ENCODE results near the gene CMYA5.

Gene CMYA5

GRCh38 chr5:79847561-79847960 lies 157.9 kb downstream of the CMYA5 start:
- no peak for DNase-seq (ENCODE audit: low read depth)
- TF ChIP-seq CTCF (conservative IDR thresholded peaks at IDR 0.05; ENCODE audit: low read depth, low read length) = no peak

GRCh38 chr5:79849061-79849460 lies 159.4 kb downstream of the CMYA5 start:
- DNase-seq (ENCODE audit: low read depth) = no peak
- H3K4me3 ChIP-seq (ENCODE audit: low read length) = no peak overlapping the region
- TF ChIP-seq CTCF (conservative IDR thresholded peaks at IDR 0.05; ENCODE audit: low read depth, low read length) = no peak

More at GRCh38 chr5:79847561-79847960, 157.9 kb downstream of the CMYA5 start:
- no peak overlapping the region for H3K4me3 ChIP-seq (ENCODE audit: low read length)

Measured in retinal pigment epithelial cell (primary cell).